Keratinocyte (primary cell): ENCODE results near the gene HIGD1B. TPM values are rescaled to one million over a fixed set of nuclear protein-coding genes. Genes with fewer than 3 reads are reported as not detected.

ENCODE experiments used
- DNase-seq: peaks from one replicate; pipeline ENCODE4 v3.0.0-alpha.2; 2011; ENCODE audit warnings: low read depth, missing footprints, low spot score
- FAIRE-seq: peaks from 2 replicates; lab custom pipeline; 2011; peaks lifted over from hg19 to GRCh38; lab: Jason Lieb, UNC
- H2AFZ ChIP-seq: 2 replicates; pipeline ENCODE4 v1.6.0; 2012; ENCODE audit warnings: low read length, control low read depth, inconsistent platforms; ENCODE audit not compliant: control insufficient read depth
- H3K27ac ChIP-seq: 2 replicates; pipeline ENCODE4 v1.5.1; 2011; ENCODE audit warnings: low read length; ENCODE audit not compliant: control insufficient read depth, insufficient read depth
- H3K27me3 ChIP-seq: 3 replicates; pipeline ENCODE4 v1.6.0; 2011; ENCODE audit warnings: low read length; ENCODE audit not compliant: control insufficient read depth, insufficient read depth; ENCODE audit errors: extremely low read depth
- H3K36me3 ChIP-seq, 2 experiments: 2 replicates in 1 of 2; 3 replicates in 1 of 2; pipeline ENCODE4 v1.5.1; 2011; ENCODE audit warnings: low read length in 2 of 2, mild to moderate bottlenecking in 1 of 2; ENCODE audit not compliant: control insufficient read depth in 2 of 2, insufficient read depth in 2 of 2; ENCODE audit errors: extremely low read depth in 1 of 2
- H3K4me1 ChIP-seq: 3 replicates; pipeline ENCODE4 v1.5.1; 2011; ENCODE audit warnings: low read length; ENCODE audit not compliant: control insufficient read depth, insufficient read depth; ENCODE audit errors: extremely low read depth
- H3K4me2 ChIP-seq: 3 replicates; pipeline ENCODE4 v1.6.0; 2011; ENCODE audit warnings: low read depth, low read length; ENCODE audit not compliant: control insufficient read depth, insufficient read depth; ENCODE audit errors: extremely low read depth
- H3K4me3 ChIP-seq, 3 experiments: fragments of 200-600 bp in 1 of 3; sonication (generic) in 1 of 3; 2 replicates in 2 of 3; 3 replicates in 1 of 3; pipeline ENCODE4 v1.5.1; 2011 to 2016; ENCODE audit warnings: low read length in 3 of 3, mild to moderate bottlenecking in 3 of 3, control low read depth in 2 of 3, inconsistent platforms in 1 of 3, low read depth in 1 of 3, mixed read lengths in 1 of 3, mixed run types in 1 of 3, moderate library complexity in 1 of 3; ENCODE audit not compliant: control insufficient read depth in 2 of 3, insufficient read depth in 2 of 3; ENCODE audit errors: extremely low read depth in 1 of 3
- H3K79me2 ChIP-seq: 2 replicates; pipeline ENCODE4 v1.6.0; 2012; ENCODE audit warnings: low read length; ENCODE audit not compliant: control insufficient read depth, insufficient read depth
- H3K9ac ChIP-seq: 3 replicates; pipeline ENCODE4 v1.6.0; 2011; ENCODE audit warnings: low read length; ENCODE audit not compliant: control insufficient read depth, insufficient read depth; ENCODE audit errors: extremely low read depth
- H3K9me1 ChIP-seq: 3 replicates; pipeline ENCODE4 v1.6.0; 2011; ENCODE audit warnings: low read length; ENCODE audit not compliant: control insufficient read depth, insufficient read depth; ENCODE audit errors: extremely low read depth
- H3K9me3 ChIP-seq: 2 replicates; pipeline ENCODE4 v1.5.1; 2012; ENCODE audit warnings: low read depth, low read length; ENCODE audit not compliant: control insufficient read depth
- H4K20me1 ChIP-seq: 3 replicates; pipeline ENCODE4 v1.6.0; 2011; ENCODE audit warnings: low read length; ENCODE audit not compliant: control insufficient read depth, insufficient read depth; ENCODE audit errors: extremely low read depth
- EZH2 ChIP-seq: IDR thresholded peaks from one replicate; pipeline ENCODE4 v1.6.1; 2012; ENCODE audit warnings: inconsistent platforms, mild to moderate bottlenecking, low read length, moderate library complexity
- dilution Hi-C: fragments of 300-500 bp; cut with MboI; formaldehyde crosslinking; loops from one replicate; pipeline ENCODE4 v1.7.0; 2020; ENCODE audit warnings: low sequenced_read_pairs; ENCODE audit not compliant: extremely low pct_ligation_motif_present
- polyA plus RNA-seq, 5 experiments: library from polyadenylated mRNA; depleted of rRNA in 3 of 5; stranded (reverse) in 3 of 5; stranded (forward) in 1 of 5; unstranded in 1 of 5; fragments of >200 nt; gene quantifications; 1 replicate in 1 of 5; 2 replicates in 3 of 5; 3 replicates in 1 of 5; pipeline versions ENCODE4 v1.2.1 to v1.2.3, GENCODE V29; 2011 to 2012; ENCODE audit warnings: missing spikeins in 2 of 5, low read depth in 1 of 5, low replicate concordance in 1 of 5
- TF ChIP-seq, protein P1 (sequence below), 3 experiments: IDR thresholded peaks in 1 of 3; conservative IDR thresholded peaks in 1 of 3; optimal IDR thresholded peaks in 1 of 3; 2 replicates in 2 of 3; 3 replicates in 1 of 3; pipeline versions ENCODE3 to v1.5.1; 2011; ENCODE audit warnings: low read length in 3 of 3, mild to moderate bottlenecking in 3 of 3, moderate library complexity in 2 of 3, control low read depth in 1 of 3, inconsistent platforms in 1 of 3; ENCODE audit not compliant: insufficient read depth in 2 of 3; ENCODE audit errors: extremely low read depth in 1 of 3

Gene HIGD1B
- polyA plus RNA-seq, 1 donor (not counting 4 experiments of a cell fraction or from before 2014, with no cell fraction given): not detected

DNA sequence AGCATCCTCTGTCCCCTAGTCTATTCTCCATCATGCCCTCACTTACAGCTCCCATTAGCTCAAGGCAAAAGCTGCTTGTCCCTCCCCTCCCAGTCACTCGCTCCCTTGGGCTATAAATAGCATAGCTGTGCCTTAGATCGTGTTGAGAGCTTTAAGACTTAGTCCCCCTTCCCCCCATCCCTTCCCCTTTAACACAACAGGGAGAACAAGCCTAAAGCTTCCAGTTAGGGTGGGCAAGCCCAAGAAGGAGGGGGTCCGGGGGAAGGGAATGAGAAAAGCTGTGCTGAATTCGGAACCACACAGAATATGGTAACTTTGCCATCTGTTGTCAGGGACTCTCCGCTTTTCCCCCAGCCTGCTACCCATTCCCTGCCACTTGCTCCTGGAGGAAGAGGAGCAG lies 4.9 kb upstream of the HIGD1B start:
- no peak for DNase-seq
- FAIRE-seq: no peak
- no peak overlapping the region for H2AFZ ChIP-seq
- dilution Hi-C loops: no loop called here
- H3K4me1 ChIP-seq: no peaks in the 10 kb centered on the region
- TF ChIP-seq EZH2: no peak
- TF ChIP-seq, protein P1, sequence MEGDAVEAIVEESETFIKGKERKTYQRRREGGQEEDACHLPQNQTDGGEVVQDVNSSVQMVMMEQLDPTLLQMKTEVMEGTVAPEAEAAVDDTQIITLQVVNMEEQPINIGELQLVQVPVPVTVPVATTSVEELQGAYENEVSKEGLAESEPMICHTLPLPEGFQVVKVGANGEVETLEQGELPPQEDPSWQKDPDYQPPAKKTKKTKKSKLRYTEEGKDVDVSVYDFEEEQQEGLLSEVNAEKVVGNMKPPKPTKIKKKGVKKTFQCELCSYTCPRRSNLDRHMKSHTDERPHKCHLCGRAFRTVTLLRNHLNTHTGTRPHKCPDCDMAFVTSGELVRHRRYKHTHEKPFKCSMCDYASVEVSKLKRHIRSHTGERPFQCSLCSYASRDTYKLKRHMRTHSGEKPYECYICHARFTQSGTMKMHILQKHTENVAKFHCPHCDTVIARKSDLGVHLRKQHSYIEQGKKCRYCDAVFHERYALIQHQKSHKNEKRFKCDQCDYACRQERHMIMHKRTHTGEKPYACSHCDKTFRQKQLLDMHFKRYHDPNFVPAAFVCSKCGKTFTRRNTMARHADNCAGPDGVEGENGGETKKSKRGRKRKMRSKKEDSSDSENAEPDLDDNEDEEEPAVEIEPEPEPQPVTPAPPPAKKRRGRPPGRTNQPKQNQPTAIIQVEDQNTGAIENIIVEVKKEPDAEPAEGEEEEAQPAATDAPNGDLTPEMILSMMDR (optimal IDR thresholded peaks at IDR 0.05 in 1 of 3, IDR thresholded peaks at IDR 0.05 in 1 of 3, conservative IDR thresholded peaks at IDR 0.05 in 1 of 3; ENCODE audit: extremely low read depth in 1 of 3, insufficient read depth in 2 of 3, low read length in 3 of 3): no peak
- no peak overlapping the region for H3K4me2 ChIP-seq
- no peaks in the 10 kb centered on the region for H3K27me3 ChIP-seq
- no peak overlapping the region for H3K9ac ChIP-seq
- H3K9me3 ChIP-seq: no peaks in the 10 kb centered on the region
- H4K20me1 ChIP-seq: no peaks in the 10 kb centered on the region
- no peak overlapping the region for H3K4me3 ChIP-seq
- no peaks in the 10 kb centered on the region for H3K36me3 ChIP-seq
- H3K79me2 ChIP-seq: no peaks in the 10 kb centered on the region
- no peaks in the 10 kb centered on the region for H3K9me1 ChIP-seq
- no peak overlapping the region for H3K27ac ChIP-seq

DNA sequence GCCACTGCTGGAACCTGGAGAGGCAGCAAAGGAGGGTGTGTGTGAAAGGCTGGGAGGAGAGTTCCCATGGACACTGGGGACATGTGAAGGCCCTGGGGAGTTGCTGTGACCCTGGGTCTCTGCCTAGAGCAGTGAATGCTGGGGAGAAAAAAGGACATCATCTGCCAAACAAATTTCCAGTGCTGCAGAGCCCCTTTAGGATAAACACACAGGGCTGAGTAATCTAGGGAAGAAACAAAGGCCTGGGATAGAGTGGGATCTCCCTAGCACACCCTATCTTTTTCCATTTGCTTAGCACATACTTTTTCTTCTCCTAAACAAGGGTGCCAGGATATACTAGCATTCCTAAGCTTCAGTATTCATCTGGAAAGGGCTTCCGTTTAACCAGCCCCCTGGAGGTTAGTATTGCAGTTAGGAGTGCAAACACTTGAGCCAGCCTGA lies 3.3 kb upstream of the HIGD1B start:
- FAIRE-seq (no peak), DNase-seq (no peak)
- Histone ChIP-seq H3K27ac (no peak overlapping the region), H3K4me2 (no peak overlapping the region), H3K79me2 (no peaks in the 10 kb centered on the region), H2AFZ (no peak overlapping the region), H3K4me1 (no peaks in the 10 kb centered on the region), H3K36me3 (no peaks in the 10 kb centered on the region), H3K9me3 (no peaks in the 10 kb centered on the region), H4K20me1 (no peaks in the 10 kb centered on the region), H3K4me3 (no peak overlapping the region), H3K9ac (no peak overlapping the region), H3K27me3 (no peaks in the 10 kb centered on the region), H3K9me1 (no peaks in the 10 kb centered on the region)
- dilution Hi-C loops: no loop called here
- TF ChIP-seq, protein P1 (optimal IDR thresholded peaks at IDR 0.05 in 1 of 3, IDR thresholded peaks at IDR 0.05 in 1 of 3, conservative IDR thresholded peaks at IDR 0.05 in 1 of 3; ENCODE audit: extremely low read depth in 1 of 3, insufficient read depth in 2 of 3, low read length in 3 of 3): no peak
- TF ChIP-seq EZH2: no peak
